HG03175 (cell line): ENCODE data around the gene MAFB.
A peak's percentile ranks its signal among the peaks of the same experiment; 100 is the strongest.

Source experiments
- ATAC-seq: cut with Tn5 transposase; IDR thresholded peaks from one replicate; pipeline ENCODE4 v1.9.1; 2021; ENCODE audit warnings: mild to moderate bottlenecking, moderate library complexity; ENCODE audit not compliant: unreplicated experiment

The MAFB gene

DNA sequence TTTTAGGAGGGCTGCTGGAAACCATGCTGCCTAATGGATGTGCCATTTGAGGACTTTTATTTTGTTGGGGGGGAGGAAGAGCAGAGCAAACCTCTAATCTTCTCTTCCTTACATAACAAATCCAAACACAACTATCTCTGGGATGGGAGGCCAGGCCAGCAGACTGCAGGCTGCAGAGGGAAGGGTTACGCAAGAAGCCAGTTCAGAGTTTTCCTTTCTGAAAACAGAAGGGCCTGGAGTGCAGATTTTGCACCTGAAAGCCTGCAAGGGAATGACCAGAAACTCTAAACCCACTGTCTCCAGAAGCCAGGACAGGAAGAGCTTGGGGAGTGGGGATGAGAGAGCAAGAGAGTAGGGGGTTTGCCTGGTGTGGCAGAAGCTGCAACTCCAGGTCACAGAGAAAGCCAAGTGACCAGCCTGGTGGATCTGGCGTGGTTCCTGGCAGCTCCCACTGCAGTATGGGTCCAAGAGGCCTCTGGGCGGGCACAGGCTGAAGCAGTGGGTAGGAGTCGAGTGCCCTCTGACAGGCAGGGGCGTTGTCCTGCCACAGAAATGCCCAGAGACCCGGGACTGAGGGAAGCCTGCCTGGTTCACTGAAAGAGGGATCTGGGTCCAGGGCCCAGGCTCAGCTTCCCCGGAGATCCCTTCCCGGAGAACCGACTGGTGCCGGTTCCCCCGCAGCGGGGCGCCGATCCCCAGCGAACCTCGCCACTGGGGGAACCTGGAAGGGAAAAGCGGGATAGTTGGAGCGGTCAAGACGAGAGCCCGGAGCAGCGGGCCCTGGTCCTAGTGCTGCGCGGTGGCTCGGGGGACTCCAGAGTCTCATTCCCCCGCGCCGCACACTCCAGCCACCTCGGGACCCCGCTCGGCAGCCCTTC lies 6.7 kb downstream of the MAFB start:
- ATAC-seq = no peak

GRCh38 chr20:40681684-40682083 lies 7.4 kb downstream of the MAFB start:
- ATAC-seq = no peak

GRCh38 chr20:40681165-40681564 lies 7.9 kb downstream of the MAFB start:
- ATAC-seq = no peak

DNA sequence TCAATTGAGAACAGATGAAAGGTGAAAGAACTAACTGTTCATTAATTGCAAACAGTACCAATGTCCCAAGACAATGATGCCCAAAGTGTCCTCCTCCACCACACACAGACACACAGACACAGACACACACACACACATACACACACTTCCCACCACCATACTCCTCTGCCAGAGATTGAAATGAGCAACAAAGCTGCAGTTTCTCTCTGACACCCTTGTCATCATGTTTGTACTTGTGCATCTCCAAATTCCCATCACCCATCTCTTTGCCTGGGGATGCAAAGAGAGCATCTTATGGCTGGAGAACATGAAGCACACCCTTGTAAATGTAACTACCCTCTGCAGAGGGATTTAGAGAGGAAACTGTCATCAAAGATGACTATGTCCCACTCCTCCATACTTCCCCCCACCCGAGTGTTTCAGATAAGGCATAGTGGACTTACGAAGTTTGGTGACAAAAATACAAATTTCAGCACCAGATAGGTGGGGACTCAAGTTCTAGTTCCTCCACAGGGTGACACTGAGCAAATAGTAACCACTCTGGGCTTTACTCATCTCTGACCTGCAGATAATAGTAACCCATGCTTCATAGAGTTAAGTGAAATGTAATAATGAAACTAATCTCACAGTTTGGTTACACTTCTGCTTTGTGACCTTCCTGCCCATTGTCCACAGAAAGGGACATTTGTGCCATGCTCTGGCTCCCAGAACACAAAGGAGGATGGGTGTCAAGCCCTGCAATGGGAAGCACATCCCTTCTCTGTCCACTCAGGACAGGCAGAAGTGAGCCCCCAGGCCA lies 8.7 kb downstream of the MAFB start:
- peak; percentile 75 for ATAC-seq

DNA sequence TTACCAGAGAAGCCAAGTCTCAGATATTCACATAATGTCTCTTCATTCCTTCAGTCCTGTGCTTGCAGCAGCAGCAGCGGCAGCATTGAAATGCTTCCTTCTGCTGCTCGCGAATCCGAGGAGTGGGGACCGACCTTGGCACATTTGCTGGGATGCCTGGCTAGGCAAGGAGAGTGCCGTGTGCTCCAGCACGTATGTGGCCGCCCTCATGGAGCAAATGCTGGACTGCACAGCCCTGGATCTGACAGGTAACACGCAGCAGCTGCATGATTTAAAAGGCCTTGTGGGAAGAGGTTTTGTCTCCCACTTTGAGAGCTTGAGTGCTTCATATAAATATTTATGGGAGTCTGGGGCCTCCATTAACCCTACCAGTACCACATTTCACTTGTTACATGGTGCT lies 9.9 kb downstream of the MAFB start:
- no peak for ATAC-seq

- ATAC-seq = no peak
Measured at GRCh38 chr20:40678286-40678875, 10.7 kb downstream of the MAFB start.

GRCh38 chr20:40677343-40677924 lies 11.6 kb downstream of the MAFB start:
- no peak for ATAC-seq

- no peak for ATAC-seq
Measured at GRCh38 chr20:40676491-40677269, 12.4 kb downstream of the MAFB start.

GRCh38 chr20:40675599-40676221 lies 13.3 kb downstream of the MAFB start:
- ATAC-seq = no peak

- ATAC-seq = no peak
Measured at GRCh38 chr20:40673442-40673841, 15.6 kb downstream of the MAFB start.

DNA sequence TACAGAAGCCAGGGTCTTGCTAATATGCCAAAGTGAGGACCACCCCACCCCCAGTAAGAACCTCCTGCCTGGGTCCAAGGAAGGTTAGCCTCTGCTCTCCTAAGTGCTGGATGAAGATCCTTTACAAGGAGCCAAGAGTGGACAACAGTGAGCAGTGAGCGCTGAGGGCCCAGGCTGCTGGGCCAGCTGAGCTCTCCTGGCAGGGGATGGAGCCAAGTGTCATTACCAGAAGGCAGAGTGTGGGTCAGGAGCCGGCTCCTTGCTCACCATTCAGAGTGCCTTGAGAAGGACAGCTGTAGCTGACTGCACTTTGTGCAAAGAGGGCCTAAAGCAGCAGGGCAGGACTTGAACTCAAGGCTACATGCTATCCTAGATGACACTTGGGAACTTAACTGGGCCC lies 16.9 kb downstream of the MAFB start:
- no peak for ATAC-seq

DNA sequence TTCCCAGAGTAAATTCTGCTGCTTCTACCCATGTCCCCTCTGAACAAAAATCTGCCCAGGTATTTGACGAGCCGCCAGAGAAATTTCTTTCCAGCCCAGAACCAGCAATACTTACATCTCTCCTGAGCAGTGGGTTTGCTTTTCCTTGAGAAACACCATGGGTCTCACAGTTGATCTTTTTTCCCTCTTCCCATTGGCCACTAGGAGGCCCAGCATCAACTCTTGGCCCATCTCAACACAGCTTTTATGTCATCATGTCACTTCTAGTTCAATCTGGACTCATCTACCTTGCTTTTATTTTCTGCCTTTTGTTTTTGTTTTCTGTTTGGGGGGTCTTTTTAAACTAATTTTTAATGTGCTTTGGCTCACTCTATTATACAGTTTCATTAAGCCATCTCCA lies 18.8 kb downstream of the MAFB start:
- no peak for ATAC-seq

- ATAC-seq = no peak
Measured at GRCh38 chr20:40669692-40670091, 19.3 kb downstream of the MAFB start.

GRCh38 chr20:40668449-40669228 lies 20.4 kb downstream of the MAFB start:
- ATAC-seq = no peak

DNA sequence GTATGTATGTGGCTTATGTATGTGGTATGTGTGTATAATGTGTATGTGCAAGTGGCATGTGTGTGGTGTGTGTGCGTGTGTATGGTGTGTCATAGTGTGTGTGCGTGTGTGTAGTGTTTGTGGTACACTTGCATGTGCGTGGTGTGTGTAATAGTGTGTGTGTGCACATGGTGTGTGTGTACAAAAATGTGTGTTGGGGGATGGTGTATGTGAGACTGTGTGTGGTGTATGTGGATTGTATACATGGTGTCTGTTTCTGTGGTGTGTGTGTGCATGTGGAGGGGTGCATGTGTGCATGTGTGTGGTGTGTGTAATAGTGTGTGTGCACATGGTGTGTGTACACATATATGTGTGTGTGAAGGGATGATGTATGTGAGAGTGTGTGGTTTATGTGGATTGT lies 21.5 kb downstream of the MAFB start:
- ATAC-seq = no peak

- ATAC-seq = no peak
Measured at GRCh38 chr20:40666336-40666735, 22.7 kb downstream of the MAFB start.

- no peak for ATAC-seq
Measured at GRCh38 chr20:40664891-40665290, 24.1 kb downstream of the MAFB start.

DNA sequence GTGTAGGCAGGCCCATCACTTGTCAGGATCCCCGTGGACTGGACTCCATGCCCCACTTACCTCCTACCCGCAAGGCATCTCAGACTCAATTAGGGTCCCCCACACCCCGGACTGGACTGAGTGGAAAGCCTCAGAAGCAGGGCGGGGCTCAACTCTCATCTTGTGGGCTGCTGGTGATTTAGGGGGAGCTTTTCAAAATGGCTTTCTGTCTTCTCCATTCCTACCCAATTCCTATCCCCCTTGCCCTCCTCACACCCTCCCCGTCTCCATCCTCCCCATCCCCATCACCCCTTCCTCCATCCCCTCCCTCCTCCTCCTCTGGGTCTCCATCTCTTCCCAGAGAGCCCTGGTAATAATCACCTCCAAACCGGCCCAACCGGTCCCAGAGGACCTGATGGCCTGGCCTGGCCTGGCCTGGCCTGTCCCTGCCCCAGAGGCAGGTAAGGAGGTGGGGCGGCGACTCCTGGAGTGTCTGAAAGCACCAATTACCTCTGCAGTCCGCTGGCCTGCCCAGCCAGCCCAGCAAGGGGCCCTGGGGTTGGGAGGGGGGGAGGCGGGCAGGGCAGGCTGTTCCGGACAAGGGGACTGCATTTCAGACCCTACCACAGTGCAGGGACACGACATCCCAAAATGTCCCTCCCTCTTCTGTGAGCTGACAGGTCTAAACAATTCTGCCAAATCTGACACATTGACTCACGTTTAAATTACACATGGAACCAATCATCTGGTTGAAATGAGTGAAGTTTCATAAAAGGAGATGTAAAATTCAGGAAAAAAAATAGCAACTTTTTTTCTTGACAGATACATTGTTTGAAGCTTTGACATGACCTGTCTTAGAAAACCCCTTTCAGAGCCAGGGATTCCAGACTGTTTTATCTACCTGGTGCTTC lies 24.8 kb downstream of the MAFB start:
- ATAC-seq = no peak
